ENCODE measurements around the gene TNKS1BP1.

DNA sequence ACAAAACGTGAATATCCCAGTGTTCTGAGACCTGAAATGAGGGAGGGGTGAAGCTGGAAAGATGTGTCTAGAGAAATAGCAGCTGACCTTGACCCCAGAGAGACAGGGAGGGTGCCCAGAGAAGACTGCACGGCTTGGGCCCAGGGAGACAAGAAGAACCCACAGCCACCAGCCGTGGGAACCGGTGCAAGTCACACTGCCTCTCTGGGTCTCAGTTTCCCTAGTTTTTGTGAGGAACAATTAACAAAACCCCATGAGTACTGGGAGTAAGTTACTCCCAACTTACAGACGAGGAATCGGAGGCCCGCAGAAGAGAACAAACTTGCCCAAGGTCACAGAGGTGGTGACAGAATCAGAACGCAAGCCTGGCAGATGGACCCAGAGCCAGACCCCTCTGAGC is 19.2 kb downstream of the TNKS1BP1 start:
- no peak for TF ChIP-seq POLR2A (IDR thresholded peaks at IDR 0.05; ENCODE audit: low read length)
- TF ChIP-seq GATA1 (IDR thresholded peaks at IDR 0.05; ENCODE audit: low read depth, low read length): no peak
